Measurements from ENCODE around the gene TMEM209. TPM values are rescaled to one million over a fixed set of nuclear protein-coding genes. Genes with fewer than 3 reads are reported as not detected.
"Not testable (repeated sequence)": the region's sequence is repeated elsewhere in the genome, so short reads cannot be mapped to it uniquely, and the experiment has no call there.

TMEM209 gene
- total RNA-seq (ENCODE audit: unreplicated experiment) = 11.8 TPM
- long read RNA-seq, partial matches to known transcripts = 1 of 1 reads
- long read RNA-seq, other reads (novel, unspliced or antisense) = 0 of 1 reads

GRCh38 chr7:130205084-130205947 lies at the start of gene TMEM209:
TMEM209 (minus strand) TSS chr7:130205406; CDS start chr7:130205375, 31 bp downstream.
- TF ChIP-seq CTCF (IDR thresholded peaks at IDR 0.05; ENCODE audit: unreplicated experiment) = no peak
- Mint-ChIP-seq H3K36me3 (ENCODE audit: low read depth, unreplicated experiment) (peaks cover 8% of the 10 kb centered on the region), H3K4me3 (ENCODE audit: unreplicated experiment) (peak within 1 kb of the TSS; percentile 94), H3K27me3 (ENCODE audit: unreplicated experiment) (peaks cover 7% of the 10 kb centered on the region), H3K4me1 (ENCODE audit: unreplicated experiment) (no peaks in the 10 kb centered on the region), H3K27ac (ENCODE audit: unreplicated experiment) (peak within 1 kb of the TSS; percentile 98), H3K9me3 (ENCODE audit: unreplicated experiment) (no peaks in the 10 kb centered on the region)
- DNase-seq (ENCODE audit: low spot score) = peak; percentile 98

GRCh38 chr7:130254555-130254954 lies 49.3 kb upstream of the TMEM209 start:
- peaks cover 7% of the 10 kb centered on the region for H3K9me3 Mint-ChIP-seq (ENCODE audit: unreplicated experiment)
- TF ChIP-seq CTCF (IDR thresholded peaks at IDR 0.05; ENCODE audit: unreplicated experiment) = no peak
- H3K27ac Mint-ChIP-seq (ENCODE audit: unreplicated experiment) = no peak overlapping the region

GRCh38 chr7:130249626-130250025 lies 44.4 kb upstream of the TMEM209 start:
- not testable (repeated sequence) for H3K36me3 Mint-ChIP-seq (ENCODE audit: low read depth, unreplicated experiment); H3K27ac Mint-ChIP-seq (ENCODE audit: unreplicated experiment); H3K27me3 Mint-ChIP-seq (ENCODE audit: unreplicated experiment); H3K4me3 Mint-ChIP-seq (ENCODE audit: unreplicated experiment); DNase-seq (ENCODE audit: low spot score); H3K4me1 Mint-ChIP-seq (ENCODE audit: unreplicated experiment); H3K9me3 Mint-ChIP-seq (ENCODE audit: unreplicated experiment)

More at GRCh38 chr7:130254555-130254954, 49.3 kb upstream of the TMEM209 start:
- no peaks in the 10 kb centered on the region for H3K27me3 Mint-ChIP-seq (ENCODE audit: unreplicated experiment)
- H3K36me3 Mint-ChIP-seq (ENCODE audit: low read depth, unreplicated experiment) = peaks cover 12% of the 10 kb centered on the region
- H3K4me1 Mint-ChIP-seq (ENCODE audit: unreplicated experiment) = no peaks in the 10 kb centered on the region
- no peak for DNase-seq (ENCODE audit: low spot score)
- H3K4me3 Mint-ChIP-seq (ENCODE audit: unreplicated experiment) = no peak overlapping the region

GRCh38 chr7:130248842-130249241 lies 43.6 kb upstream of the TMEM209 start:
- H3K36me3 Mint-ChIP-seq (ENCODE audit: low read depth, unreplicated experiment); H3K27ac Mint-ChIP-seq (ENCODE audit: unreplicated experiment); H3K4me3 Mint-ChIP-seq (ENCODE audit: unreplicated experiment); H3K4me1 Mint-ChIP-seq (ENCODE audit: unreplicated experiment); H3K27me3 Mint-ChIP-seq (ENCODE audit: unreplicated experiment); DNase-seq (ENCODE audit: low spot score); H3K9me3 Mint-ChIP-seq (ENCODE audit: unreplicated experiment): not testable (repeated sequence)

- not testable (repeated sequence) for H3K36me3 Mint-ChIP-seq (ENCODE audit: low read depth, unreplicated experiment)
These were observed 41.3 kb upstream of the TMEM209 start for GRCh38 chr7:130246491-130246890.

GRCh38 chr7:130243486-130243885 lies 38.3 kb upstream of the TMEM209 start:
- H3K27ac Mint-ChIP-seq (ENCODE audit: unreplicated experiment); H3K36me3 Mint-ChIP-seq (ENCODE audit: low read depth, unreplicated experiment); H3K9me3 Mint-ChIP-seq (ENCODE audit: unreplicated experiment); H3K4me3 Mint-ChIP-seq (ENCODE audit: unreplicated experiment); H3K27me3 Mint-ChIP-seq (ENCODE audit: unreplicated experiment); H3K4me1 Mint-ChIP-seq (ENCODE audit: unreplicated experiment); DNase-seq (ENCODE audit: low spot score): not testable (repeated sequence)

More at GRCh38 chr7:130246491-130246890, 41.3 kb upstream of the TMEM209 start:
- not testable (repeated sequence) for H3K4me3 Mint-ChIP-seq (ENCODE audit: unreplicated experiment); H3K27ac Mint-ChIP-seq (ENCODE audit: unreplicated experiment); H3K9me3 Mint-ChIP-seq (ENCODE audit: unreplicated experiment); H3K4me1 Mint-ChIP-seq (ENCODE audit: unreplicated experiment); H3K27me3 Mint-ChIP-seq (ENCODE audit: unreplicated experiment); DNase-seq (ENCODE audit: low spot score)
